Measurements from ENCODE around the gene EFCAB13.
A peak's percentile ranks its signal among the peaks of the same experiment; 100 is the strongest.

Gene EFCAB13

GRCh38 chr17:47301831-47302230, 21.9 kb upstream of the EFCAB13 start:
- H3K4me1 Mint-ChIP-seq: no peaks in the 10 kb centered on the region
- H3K27me3 Mint-ChIP-seq (ENCODE audit: low read depth, poor library complexity): no peaks in the 10 kb centered on the region
- TF ChIP-seq, protein P1, sequence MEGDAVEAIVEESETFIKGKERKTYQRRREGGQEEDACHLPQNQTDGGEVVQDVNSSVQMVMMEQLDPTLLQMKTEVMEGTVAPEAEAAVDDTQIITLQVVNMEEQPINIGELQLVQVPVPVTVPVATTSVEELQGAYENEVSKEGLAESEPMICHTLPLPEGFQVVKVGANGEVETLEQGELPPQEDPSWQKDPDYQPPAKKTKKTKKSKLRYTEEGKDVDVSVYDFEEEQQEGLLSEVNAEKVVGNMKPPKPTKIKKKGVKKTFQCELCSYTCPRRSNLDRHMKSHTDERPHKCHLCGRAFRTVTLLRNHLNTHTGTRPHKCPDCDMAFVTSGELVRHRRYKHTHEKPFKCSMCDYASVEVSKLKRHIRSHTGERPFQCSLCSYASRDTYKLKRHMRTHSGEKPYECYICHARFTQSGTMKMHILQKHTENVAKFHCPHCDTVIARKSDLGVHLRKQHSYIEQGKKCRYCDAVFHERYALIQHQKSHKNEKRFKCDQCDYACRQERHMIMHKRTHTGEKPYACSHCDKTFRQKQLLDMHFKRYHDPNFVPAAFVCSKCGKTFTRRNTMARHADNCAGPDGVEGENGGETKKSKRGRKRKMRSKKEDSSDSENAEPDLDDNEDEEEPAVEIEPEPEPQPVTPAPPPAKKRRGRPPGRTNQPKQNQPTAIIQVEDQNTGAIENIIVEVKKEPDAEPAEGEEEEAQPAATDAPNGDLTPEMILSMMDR (IDR thresholded peaks at IDR 0.05): no peak
- DNase-seq: no peak
- peaks cover 6% of the 10 kb centered on the region for H3K9me3 Mint-ChIP-seq
- H3K27ac Mint-ChIP-seq: no peak overlapping the region
- no peaks in the 10 kb centered on the region for H3K36me3 Mint-ChIP-seq (ENCODE audit: low read depth)
- H3K4me3 Mint-ChIP-seq: no peak overlapping the region

DNA sequence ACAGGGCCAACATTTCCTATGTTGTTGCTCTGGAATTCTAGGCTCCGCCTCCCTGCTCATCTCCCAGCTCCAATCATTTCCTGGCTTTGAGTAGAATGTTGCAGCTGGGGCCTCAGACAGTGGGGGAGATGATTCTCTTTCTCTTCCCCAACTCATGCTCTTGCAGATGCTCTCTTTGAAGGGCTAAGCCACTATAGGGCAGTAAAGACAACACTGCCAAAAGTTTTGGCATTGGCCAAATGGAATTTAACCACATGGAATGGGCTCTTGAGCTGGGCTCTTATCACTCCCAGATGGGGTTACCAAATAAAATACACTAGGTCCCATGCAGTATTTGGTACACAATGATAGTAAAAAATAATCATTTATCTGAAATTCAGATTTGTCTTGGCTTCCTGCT, 19.6 kb upstream of the EFCAB13 start:
- no peak overlapping the region for H3K27ac Mint-ChIP-seq
- H3K4me1 Mint-ChIP-seq: no peaks in the 10 kb centered on the region
- peaks cover 6% of the 10 kb centered on the region for H3K27me3 Mint-ChIP-seq (ENCODE audit: low read depth, poor library complexity)
- DNase-seq: no peak
- H3K36me3 Mint-ChIP-seq (ENCODE audit: low read depth): no peaks in the 10 kb centered on the region
- TF ChIP-seq, protein P1 (IDR thresholded peaks at IDR 0.05): no peak
- H3K4me3 Mint-ChIP-seq: no peak overlapping the region
- peaks cover 6% of the 10 kb centered on the region for H3K9me3 Mint-ChIP-seq

DNA sequence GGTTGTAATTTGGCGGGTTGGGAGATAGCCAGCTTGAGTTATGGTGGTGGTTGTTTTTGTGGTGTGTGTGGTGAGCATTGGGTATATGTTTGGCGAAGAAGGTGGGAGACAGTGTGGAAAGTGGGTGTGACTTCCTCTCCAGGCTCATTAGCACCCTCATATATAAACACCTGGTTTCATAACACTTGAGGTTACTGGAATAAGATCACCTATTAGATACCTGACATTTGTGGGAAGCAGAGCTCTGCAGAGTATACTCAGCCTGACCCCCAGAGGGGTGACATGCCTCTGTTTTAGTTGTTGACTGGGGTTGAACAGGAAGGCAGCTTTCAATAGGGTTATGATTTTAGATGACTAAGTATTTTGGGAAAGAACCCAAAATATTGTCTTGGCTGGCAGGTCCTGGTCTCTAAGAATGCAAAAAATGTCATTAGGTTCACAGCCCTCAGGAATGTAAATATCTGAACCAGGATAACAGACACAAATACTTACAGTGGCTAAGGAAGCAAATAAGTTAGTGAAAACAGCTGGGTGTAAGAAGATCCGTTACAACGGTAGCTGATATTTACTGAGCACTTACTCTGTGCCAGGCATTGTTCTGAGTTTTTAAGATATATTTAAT, 18.3 kb upstream of the EFCAB13 start:
- H3K27me3 Mint-ChIP-seq (ENCODE audit: low read depth, poor library complexity): peaks cover 6% of the 10 kb centered on the region
- peaks cover 5% of the 10 kb centered on the region for H3K4me1 Mint-ChIP-seq
- TF ChIP-seq, protein P1 (IDR thresholded peaks at IDR 0.05): no peak
- no peak for DNase-seq
- H3K4me3 Mint-ChIP-seq: no peak overlapping the region
- H3K27ac Mint-ChIP-seq: no peak overlapping the region
- no peaks in the 10 kb centered on the region for H3K36me3 Mint-ChIP-seq (ENCODE audit: low read depth)
- peaks cover 6% of the 10 kb centered on the region for H3K9me3 Mint-ChIP-seq

DNA sequence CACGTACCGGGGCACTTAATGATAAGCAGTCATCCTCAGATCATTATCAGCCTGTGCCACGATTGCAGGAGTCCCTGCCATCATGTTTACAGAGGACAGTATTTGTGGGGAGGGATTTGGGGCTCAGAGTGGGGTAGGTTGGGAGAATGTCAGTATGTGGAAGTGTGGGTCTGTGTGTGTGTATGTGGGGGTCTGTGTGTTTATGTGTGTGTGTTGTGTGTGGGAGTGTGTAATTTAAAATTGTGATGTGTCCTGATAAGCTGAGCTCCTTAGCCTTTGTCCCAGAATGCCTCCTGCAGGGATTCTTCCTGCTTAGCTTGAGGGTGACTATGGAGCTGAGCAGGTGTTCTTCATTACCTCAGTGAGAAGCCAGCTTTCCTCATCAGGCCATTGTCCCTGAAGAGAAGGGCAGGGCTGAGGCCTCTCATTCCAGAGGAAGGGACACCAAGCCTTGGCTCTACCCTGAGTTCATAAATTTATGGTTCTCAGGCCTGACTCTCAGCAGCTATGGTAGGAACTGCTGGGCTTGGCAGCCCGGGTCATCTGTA, 13.5 kb upstream of the EFCAB13 start:
- no peak overlapping the region for H3K27ac Mint-ChIP-seq
- H3K36me3 Mint-ChIP-seq (ENCODE audit: low read depth): no peaks in the 10 kb centered on the region
- no peak overlapping the region for H3K4me3 Mint-ChIP-seq
- no peak for DNase-seq
- no peaks in the 10 kb centered on the region for H3K9me3 Mint-ChIP-seq
- H3K4me1 Mint-ChIP-seq: peaks cover 10% of the 10 kb centered on the region
- TF ChIP-seq, protein P1 (IDR thresholded peaks at IDR 0.05): no peak
- H3K27me3 Mint-ChIP-seq (ENCODE audit: low read depth, poor library complexity): peaks cover 6% of the 10 kb centered on the region

DNA sequence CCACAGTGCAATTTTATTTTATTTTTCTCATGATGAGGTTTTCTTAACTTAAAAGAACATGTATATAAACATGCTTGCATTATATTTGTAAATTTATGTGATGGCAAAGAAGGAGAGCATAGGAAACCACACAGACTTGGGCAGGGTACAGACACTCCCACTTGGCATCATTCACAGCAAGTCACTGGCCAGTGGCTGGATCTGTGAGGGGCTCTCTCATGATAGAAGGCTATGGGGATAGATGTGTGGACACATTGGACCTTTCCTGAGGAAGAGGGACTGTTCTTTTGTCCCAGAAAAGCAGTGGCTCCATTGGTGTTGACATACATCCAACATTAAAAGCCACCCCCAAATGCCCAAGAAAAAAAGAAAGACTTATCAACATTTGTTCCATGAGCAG, 12.3 kb upstream of the EFCAB13 start:
- H3K27me3 Mint-ChIP-seq (ENCODE audit: low read depth, poor library complexity): peaks cover 6% of the 10 kb centered on the region
- H3K36me3 Mint-ChIP-seq (ENCODE audit: low read depth): no peaks in the 10 kb centered on the region
- H3K9me3 Mint-ChIP-seq: no peaks in the 10 kb centered on the region
- peaks cover 14% of the 10 kb centered on the region for H3K4me1 Mint-ChIP-seq
- H3K27ac Mint-ChIP-seq: peak overlapping the region; percentile 42
- TF ChIP-seq, protein P1 (IDR thresholded peaks at IDR 0.05): no peak
- no peak overlapping the region for H3K4me3 Mint-ChIP-seq
- DNase-seq: no peak
